GM21619 (cell line): ENCODE results near the gene FANCF.

Experiments
- ATAC-seq: cut with Tn5 transposase; IDR thresholded peaks from one replicate; pipeline ENCODE4 v1.9.1; 2021; ENCODE audit not compliant: unreplicated experiment

The FANCF gene

GRCh38 chr11:22626573-22627239, 1.1 kb upstream of the FANCF start:
- no peak for ATAC-seq

- ATAC-seq, result peak; percentile 54
Observed at GRCh38 chr11:22624742-22625447, 728 bp downstream of the FANCF start.

GRCh38 chr11:22617868-22618267, 7.8 kb downstream of the FANCF start:
- no peak for ATAC-seq

- ATAC-seq, result no peak
Observed at GRCh38 chr11:22603933-22604332, 21.7 kb downstream of the FANCF start.

GRCh38 chr11:22602504-22602903, 23.1 kb downstream of the FANCF start:
- no peak for ATAC-seq

- no peak for ATAC-seq
Observed at GRCh38 chr11:22599458-22599857, 26.2 kb downstream of the FANCF start.

- ATAC-seq, result no peak
Observed at GRCh38 chr11:22597062-22597461, 28.6 kb downstream of the FANCF start.

GRCh38 chr11:22584976-22585375, 40.6 kb downstream of the FANCF start:
- no peak for ATAC-seq

- no peak for ATAC-seq
Observed at GRCh38 chr11:22583963-22584492, 41.6 kb downstream of the FANCF start.

GRCh38 chr11:22582151-22582410, 43.5 kb downstream of the FANCF start:
- ATAC-seq, result no peak

GRCh38 chr11:22581354-22582150, 44.1 kb downstream of the FANCF start:
- no peak for ATAC-seq

GRCh38 chr11:22577854-22578253, 47.8 kb downstream of the FANCF start:
- no peak for ATAC-seq
